DOHH2 (cell line): Measurements from ENCODE around the gene FBXO39.

Source experiments
- H3F3A ChIP-seq: fragments of 200-600 bp; sonication (generic), shearing (Covaris generic); 2 replicates; pipeline ENCODE4 v1.6.0; 2016; ENCODE audit warnings: antibody characterized with exemption, mild to moderate bottlenecking; ENCODE audit not compliant: control insufficient read depth, insufficient read depth
- H3K27ac ChIP-seq: fragments of 200-600 bp; sonication (generic); 2 replicates; pipeline ENCODE4 v1.5.1; 2014; ENCODE audit warnings: low read depth, mild to moderate bottlenecking, low read length, moderate library complexity
- H3K27me3 ChIP-seq: fragments of 200-600 bp; sonication (generic); 2 replicates; pipeline ENCODE4 v1.6.1; 2014; ENCODE audit warnings: mild to moderate bottlenecking, low read length, mixed read lengths; ENCODE audit not compliant: control insufficient read depth
- H3K36me3 ChIP-seq: fragments of 200-600 bp; sonication (generic); 2 replicates; pipeline ENCODE4 v1.6.1; 2014; ENCODE audit warnings: mild to moderate bottlenecking, low read length, moderate library complexity, mixed read lengths; ENCODE audit not compliant: control insufficient read depth
- H3K4me1 ChIP-seq: fragments of 200-600 bp; sonication (generic); 2 replicates; pipeline ENCODE4 v1.6.1; 2014; ENCODE audit warnings: mild to moderate bottlenecking, low read length, mixed read lengths; ENCODE audit not compliant: control insufficient read depth
- H3K4me2 ChIP-seq: fragments of 200-600 bp; sonication (generic); 2 replicates; pipeline ENCODE4 v1.6.0; 2014; ENCODE audit warnings: mild to moderate bottlenecking, low read length, moderate library complexity
- H3K4me3 ChIP-seq: fragments of 200-600 bp; sonication (generic); 2 replicates; pipeline ENCODE4 v1.5.1; 2014; ENCODE audit warnings: mild to moderate bottlenecking, low read length, mixed read lengths
- H3K79me2 ChIP-seq: fragments of 200-600 bp; sonication (generic); 2 replicates; pipeline ENCODE4 v1.6.1; 2014; ENCODE audit warnings: mild to moderate bottlenecking, low read length, mixed read lengths; ENCODE audit not compliant: control insufficient read depth
- H3K9me2 ChIP-seq: fragments of 200-600 bp; sonication (generic); replicated peaks from 2 replicates; pipeline ENCODE4 v1.6.1; 2014; ENCODE audit warnings: mild to moderate bottlenecking, low read length, mixed read lengths; ENCODE audit not compliant: control insufficient read depth
- H3K9me3 ChIP-seq: fragments of 200-600 bp; sonication (generic); 2 replicates; pipeline ENCODE4 v1.6.1; 2014; ENCODE audit warnings: antibody characterized with exemption, low read length, mixed read lengths; ENCODE audit not compliant: control insufficient read depth, insufficient read depth
- H4K20me1 ChIP-seq: fragments of 200-600 bp; sonication (generic); 2 replicates; pipeline ENCODE4 v1.6.0; 2014; ENCODE audit warnings: low read depth, mild to moderate bottlenecking, antibody characterized with exemption, low read length, moderate library complexity; ENCODE audit not compliant: control insufficient read depth, insufficient read depth
- CTCF ChIP-seq: fragments of 200-600 bp; sonication (generic); IDR thresholded peaks from one replicate; pipeline ENCODE4 v1.5.1; 2014; ENCODE audit warnings: antibody characterized with exemption, mild to moderate bottlenecking, low read depth, low read length; ENCODE audit not compliant: poor library complexity, severe bottlenecking
- EZH2phosphoT487 ChIP-seq: fragments of 200-600 bp; sonication (generic); IDR thresholded peaks from 2 replicates; pipeline ENCODE4 v1.6.1; 2017; ENCODE audit warnings: borderline replicate concordance, mild to moderate bottlenecking, antibody characterized with exemption, low read length, moderate library complexity, mixed read lengths

Gene FBXO39

GRCh38 chr17:6779411-6779810, 3.4 kb downstream of the FBXO39 start:
- H4K20me1 ChIP-seq, result no peaks in the 10 kb centered on the region
- no peaks in the 10 kb centered on the region for H3F3A ChIP-seq
- no peaks in the 10 kb centered on the region for H3K79me2 ChIP-seq
- no peaks in the 10 kb centered on the region for H3K4me1 ChIP-seq
- no peak overlapping the region for H3K27ac ChIP-seq
- H3K4me2 ChIP-seq, result no peak overlapping the region
- no peaks in the 10 kb centered on the region for H3K9me2 ChIP-seq
- H3K4me3 ChIP-seq, result no peak overlapping the region
- no peaks in the 10 kb centered on the region for H3K9me3 ChIP-seq
- TF ChIP-seq CTCF, result no peak
- no peak for TF ChIP-seq EZH2phosphoT487
- no peaks in the 10 kb centered on the region for H3K36me3 ChIP-seq
- no peaks in the 10 kb centered on the region; the same call in 1 of the 2 replicates for H3K27me3 ChIP-seq

GRCh38 chr17:6780001-6780400, 4.0 kb downstream of the FBXO39 start:
- no peaks in the 10 kb centered on the region for H3F3A ChIP-seq
- H3K4me3 ChIP-seq, result no peak overlapping the region
- no peak overlapping the region for H3K4me2 ChIP-seq
- no peaks in the 10 kb centered on the region; the same call in 1 of the 2 replicates for H3K27me3 ChIP-seq
- no peaks in the 10 kb centered on the region for H3K9me3 ChIP-seq
- no peak overlapping the region for H3K27ac ChIP-seq
- H3K79me2 ChIP-seq, result no peaks in the 10 kb centered on the region
- H3K4me1 ChIP-seq, result no peaks in the 10 kb centered on the region
- no peaks in the 10 kb centered on the region for H4K20me1 ChIP-seq
- TF ChIP-seq CTCF (no peak), EZH2phosphoT487 (no peak)
- no peaks in the 10 kb centered on the region for H3K36me3 ChIP-seq
- H3K9me2 ChIP-seq, result no peaks in the 10 kb centered on the region

GRCh38 chr17:6780886-6781285, 4.9 kb downstream of the FBXO39 start:
- H3K4me3 ChIP-seq, result no peak overlapping the region
- no peaks in the 10 kb centered on the region for H3K4me1 ChIP-seq
- H3K27ac ChIP-seq, result no peak overlapping the region
- no peaks in the 10 kb centered on the region for H3F3A ChIP-seq
- H3K4me2 ChIP-seq, result no peak overlapping the region
- H3K36me3 ChIP-seq, result no peaks in the 10 kb centered on the region
- no peaks in the 10 kb centered on the region; the same call in 1 of the 2 replicates for H3K27me3 ChIP-seq
- H3K79me2 ChIP-seq, result no peaks in the 10 kb centered on the region
- no peaks in the 10 kb centered on the region for H3K9me3 ChIP-seq
- H4K20me1 ChIP-seq, result no peaks in the 10 kb centered on the region
- TF ChIP-seq EZH2phosphoT487 (no peak), CTCF (no peak)
- no peaks in the 10 kb centered on the region for H3K9me2 ChIP-seq

GRCh38 chr17:6782244-6782643, 6.2 kb downstream of the FBXO39 start:
- no peak overlapping the region for H3K27ac ChIP-seq
- H3K27me3 ChIP-seq, result no peaks in the 10 kb centered on the region; the same call in 1 of the 2 replicates
- no peak overlapping the region for H3K4me3 ChIP-seq
- H4K20me1 ChIP-seq, result no peaks in the 10 kb centered on the region
- no peaks in the 10 kb centered on the region for H3K79me2 ChIP-seq
- no peak overlapping the region for H3K4me2 ChIP-seq
- no peaks in the 10 kb centered on the region for H3K9me2 ChIP-seq
- TF ChIP-seq CTCF (no peak), EZH2phosphoT487 (no peak)
- H3K36me3 ChIP-seq, result no peaks in the 10 kb centered on the region
- no peaks in the 10 kb centered on the region for H3F3A ChIP-seq
- no peaks in the 10 kb centered on the region for H3K9me3 ChIP-seq
- no peaks in the 10 kb centered on the region for H3K4me1 ChIP-seq
